Skin epidermis (tissue), 12 donors: ENCODE results near the gene BBS9.
"Not testable (repeated sequence)": the region's sequence is repeated elsewhere in the genome, so short reads cannot be mapped to it uniquely, and the experiment has no call there.

Experiments
- H3K27ac ChIP-seq, 21 experiments: fragments of 200-600 bp; sonication (generic) in 11 of 21; one replicate each; pipeline ENCODE4 v1.5.0; 2020; ENCODE audit warnings: mild to moderate bottlenecking in 3 of 21, inconsistent platforms in 2 of 21, moderate library complexity in 2 of 21
- H3K4me3 ChIP-seq, 7 experiments: fragments of 200-600 bp; sonication (generic) in 2 of 7; one replicate each; pipeline ENCODE4 v1.5.0; 2020; ENCODE audit warnings: inconsistent platforms in 2 of 7, mild to moderate bottlenecking in 2 of 7, moderate library complexity in 1 of 7

BBS9 gene

GRCh38 chr7:33463131-33463530, 333.8 kb downstream of the BBS9 start:
- H3K4me3 ChIP-seq, result no peak overlapping the region
- no peak overlapping the region for H3K27ac ChIP-seq

GRCh38 chr7:33466203-33466602, 336.8 kb downstream of the BBS9 start:
- no peak overlapping the region for H3K27ac ChIP-seq
- no peak overlapping the region for H3K4me3 ChIP-seq

- no peak overlapping the region for H3K27ac ChIP-seq
- no peak overlapping the region for H3K4me3 ChIP-seq
Measured at GRCh38 chr7:33471636-33472242, 342.4 kb downstream of the BBS9 start.

DNA sequence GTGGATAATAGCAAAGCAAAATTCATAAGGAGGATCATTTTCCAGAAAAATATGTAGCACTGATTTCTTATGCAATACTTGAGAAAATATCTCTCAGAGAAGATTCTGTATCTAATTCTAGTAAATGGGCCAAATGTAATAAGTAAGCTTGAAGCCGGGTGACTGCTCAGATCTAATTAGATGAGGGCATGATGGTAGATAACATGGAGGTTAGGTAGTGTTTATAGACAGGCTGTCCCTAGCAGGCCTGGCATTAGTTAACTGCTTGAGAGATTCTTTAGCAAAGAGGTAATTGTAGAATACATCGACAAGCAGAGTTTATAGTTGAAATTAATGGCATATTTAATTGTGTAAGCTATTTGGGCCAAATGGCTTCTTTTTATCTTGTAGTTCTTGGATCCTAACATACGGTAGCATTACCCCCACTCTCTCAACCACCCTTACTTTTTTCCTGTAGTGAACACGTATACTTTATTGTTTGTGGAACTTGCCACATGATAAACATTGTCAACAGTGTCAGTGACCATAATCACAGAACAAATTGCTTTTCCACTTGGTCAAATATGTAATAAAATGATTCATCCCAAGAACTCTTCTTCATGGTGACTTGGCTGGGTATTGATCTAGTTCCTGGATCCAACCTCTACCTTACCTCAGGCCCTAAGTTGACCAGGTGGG, 343.1 kb downstream of the BBS9 start:
- H3K4me3 ChIP-seq, result no peak overlapping the region
- no peak overlapping the region for H3K27ac ChIP-seq

- Histone ChIP-seq H3K4me3 (no peak overlapping the region), H3K27ac (no peak overlapping the region)
Measured at GRCh38 chr7:33477719-33478480, 348.5 kb downstream of the BBS9 start.

GRCh38 chr7:33484476-33484875, 355.1 kb downstream of the BBS9 start:
- H3K4me3 ChIP-seq, H3K27ac ChIP-seq: not testable (repeated sequence)

- H3K4me3 ChIP-seq, result no peak overlapping the region
Measured at GRCh38 chr7:33485747-33486493, 356.6 kb downstream of the BBS9 start.

GRCh38 chr7:33486633-33487032, 357.3 kb downstream of the BBS9 start:
- Histone ChIP-seq H3K27ac (no peak overlapping the region), H3K4me3 (no peak overlapping the region)

More at GRCh38 chr7:33485747-33486493, 356.6 kb downstream of the BBS9 start:
- H3K27ac ChIP-seq, result no peak overlapping the region

GRCh38 chr7:33487998-33488682, 358.8 kb downstream of the BBS9 start:
- no peak overlapping the region for H3K4me3 ChIP-seq
- H3K27ac ChIP-seq, result no peak overlapping the region

DNA sequence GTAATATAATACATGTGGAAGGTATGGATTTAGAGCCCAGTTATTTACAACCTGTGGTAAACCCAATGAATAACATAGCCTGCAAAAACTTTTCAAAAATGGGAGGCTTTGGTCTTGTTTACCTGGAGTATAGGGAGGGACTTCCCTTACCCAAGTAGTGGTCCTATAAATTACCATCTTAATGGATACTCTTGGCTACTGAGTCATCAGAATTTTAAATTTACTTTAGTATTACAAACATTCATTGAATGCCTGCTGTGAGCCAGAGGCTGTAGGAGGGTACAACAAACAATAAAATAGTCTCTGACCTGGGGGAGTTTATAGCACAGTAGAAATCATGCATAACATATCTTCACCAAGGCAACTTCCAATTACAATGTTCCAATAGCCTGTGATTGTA, 365.1 kb downstream of the BBS9 start:
- H3K4me3 ChIP-seq, result no peak overlapping the region
- H3K27ac ChIP-seq, result no peak overlapping the region

GRCh38 chr7:33495207-33495606, 365.8 kb downstream of the BBS9 start:
- no peak overlapping the region for H3K27ac ChIP-seq
- H3K4me3 ChIP-seq, result no peak overlapping the region

- Histone ChIP-seq H3K4me3 (no peak overlapping the region), H3K27ac (no peak overlapping the region)
Measured at GRCh38 chr7:33497051-33497450, 367.7 kb downstream of the BBS9 start.

GRCh38 chr7:33500703-33501701, 371.6 kb downstream of the BBS9 start:
- Histone ChIP-seq H3K4me3 (no peak overlapping the region), H3K27ac (peak overlapping the region in 1 of 21 experiments; percentile 2)

GRCh38 chr7:33503014-33503413, 373.6 kb downstream of the BBS9 start:
- Histone ChIP-seq H3K27ac (no peak overlapping the region), H3K4me3 (no peak overlapping the region)

GRCh38 chr7:33503736-33504135, 374.4 kb downstream of the BBS9 start:
- Histone ChIP-seq H3K27ac (no peak overlapping the region), H3K4me3 (no peak overlapping the region)

DNA sequence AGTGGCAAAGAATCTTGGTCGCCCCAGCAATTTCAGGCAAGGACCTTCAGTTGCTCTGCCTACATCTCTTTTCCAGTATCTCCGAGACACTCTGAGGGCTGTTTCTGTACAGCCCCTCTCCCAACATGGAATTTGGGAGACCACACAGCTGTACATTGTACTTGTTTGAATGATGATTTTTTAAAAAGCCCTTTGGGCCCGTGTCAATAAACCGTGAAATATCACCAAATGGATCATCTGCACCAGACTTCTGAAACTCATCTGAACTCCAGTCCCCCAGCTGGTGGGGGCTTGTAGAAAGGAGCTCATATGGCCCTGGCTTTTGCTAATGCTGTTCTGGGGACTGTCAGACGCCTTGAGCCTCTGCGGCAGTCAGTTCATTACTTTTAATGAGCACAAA, 374.9 kb downstream of the BBS9 start:
- Histone ChIP-seq H3K27ac (no peak overlapping the region), H3K4me3 (no peak overlapping the region)

DNA sequence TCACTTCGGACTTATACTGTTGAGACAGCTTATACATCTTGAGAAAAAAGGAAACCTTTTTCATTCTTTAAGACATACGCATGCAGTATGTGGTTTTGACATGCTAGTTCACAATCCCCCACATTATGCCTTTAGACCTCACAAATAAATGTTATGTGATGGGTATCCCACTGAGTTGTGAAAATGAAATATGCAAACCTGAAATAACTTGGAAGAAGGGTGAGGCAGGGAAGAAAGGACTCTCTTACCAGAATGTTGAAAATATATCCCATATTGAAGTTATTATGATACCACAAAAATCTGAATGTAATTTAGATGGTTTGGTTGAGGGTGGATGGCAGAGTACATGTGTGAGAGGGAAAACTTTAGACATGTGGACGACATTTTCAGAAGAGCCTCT, 379.8 kb downstream of the BBS9 start:
- no peak overlapping the region for H3K4me3 ChIP-seq

GRCh38 chr7:33511778-33512177, 382.4 kb downstream of the BBS9 start:
- no peak overlapping the region for H3K4me3 ChIP-seq
- H3K27ac ChIP-seq, result no peak overlapping the region

More for the DNA sequence above, 379.8 kb downstream of the BBS9 start:
- no peak overlapping the region for H3K27ac ChIP-seq

- Histone ChIP-seq H3K4me3 (no peak overlapping the region), H3K27ac (no peak overlapping the region)
Measured at GRCh38 chr7:33516568-33516967, 387.2 kb downstream of the BBS9 start.
